GM21786 (cell line): ENCODE measurements around the gene POMT1.
"Not testable (repeated sequence)": the region's sequence is repeated elsewhere in the genome, so short reads cannot be mapped to it uniquely, and the experiment has no call there.

Experiments
- ATAC-seq: cut with Tn5 transposase; IDR thresholded peaks from one replicate; pipeline ENCODE4 v1.9.1; 2021; ENCODE audit not compliant: unreplicated experiment

POMT1 gene

DNA sequence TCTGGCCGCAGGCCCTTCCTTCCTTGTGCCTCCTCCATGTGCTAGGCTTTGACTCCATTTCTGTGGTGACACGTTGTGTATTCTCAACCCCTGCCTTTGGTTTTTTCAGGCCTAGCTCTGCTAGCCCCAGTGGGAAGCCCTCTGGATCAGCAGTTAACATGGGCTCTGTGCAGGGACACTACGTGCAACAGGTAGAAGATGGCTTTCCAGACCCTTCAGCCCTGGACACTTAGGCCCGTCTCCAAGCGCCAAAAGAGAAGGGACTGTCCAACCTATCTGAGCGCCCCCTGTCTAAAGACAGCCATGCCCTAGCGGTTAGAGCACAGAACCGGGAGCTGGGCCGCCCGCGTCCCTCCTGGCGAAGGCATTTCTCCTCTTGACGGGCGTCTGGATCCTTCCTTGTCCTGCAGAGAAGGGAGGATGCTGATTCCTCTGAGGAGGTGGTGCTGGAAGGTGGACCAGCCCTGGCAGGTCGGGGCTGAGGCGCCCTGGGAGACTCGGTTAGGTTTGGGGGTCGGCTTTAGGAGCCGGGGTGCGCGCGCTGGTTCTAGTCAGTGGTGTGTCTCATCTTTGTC is 8.3 kb upstream of the POMT1 start:
- ATAC-seq = no peak

DNA sequence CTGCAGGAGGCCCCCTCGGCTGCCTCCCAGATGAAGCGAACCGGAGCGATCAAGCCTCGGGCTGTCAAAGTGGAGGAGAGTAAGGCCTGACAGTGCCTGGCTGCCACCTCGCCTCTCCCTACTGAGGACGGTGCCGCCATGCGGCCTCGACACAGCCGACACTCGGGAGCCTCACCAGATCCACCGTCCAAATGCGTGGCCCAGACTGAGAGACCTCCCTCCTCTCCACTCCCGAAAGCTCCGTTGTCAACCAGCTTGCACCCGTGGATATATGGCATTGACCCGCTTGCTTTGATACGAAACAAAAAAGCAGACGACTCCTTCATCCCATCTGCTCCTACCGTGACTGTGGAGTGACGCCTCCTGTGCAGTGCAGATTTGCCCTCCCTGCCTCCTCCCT is 6.9 kb upstream of the POMT1 start:
- no peak for ATAC-seq

DNA sequence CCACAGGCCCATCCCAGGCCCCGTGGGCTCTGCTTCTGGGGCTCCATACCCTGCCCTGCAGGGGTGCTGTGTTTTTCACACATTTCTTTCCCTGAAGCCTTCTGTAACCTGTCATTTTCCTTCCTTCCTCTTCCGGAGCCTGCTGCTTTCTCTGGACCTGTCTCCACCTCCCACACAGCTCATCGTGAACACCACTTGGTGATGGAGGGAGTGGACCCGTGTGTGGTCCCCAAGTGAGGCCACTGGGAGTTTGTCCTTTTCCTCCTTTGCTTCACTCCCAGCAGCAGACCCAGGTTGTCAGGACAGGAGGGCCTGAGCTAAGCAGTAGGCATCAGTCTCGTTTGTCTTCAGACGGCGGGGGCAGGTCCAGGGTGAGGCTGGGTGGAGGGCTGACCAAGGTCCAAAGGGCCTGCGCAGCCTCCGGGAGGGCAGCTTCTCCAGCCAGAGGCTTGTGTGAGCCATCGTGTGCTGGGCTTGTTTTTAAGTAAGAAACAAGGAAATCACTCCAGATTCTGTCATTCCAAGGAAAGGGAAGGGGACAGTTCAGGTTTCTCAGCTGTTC is 5.8 kb upstream of the POMT1 start:
- no peak for ATAC-seq

DNA sequence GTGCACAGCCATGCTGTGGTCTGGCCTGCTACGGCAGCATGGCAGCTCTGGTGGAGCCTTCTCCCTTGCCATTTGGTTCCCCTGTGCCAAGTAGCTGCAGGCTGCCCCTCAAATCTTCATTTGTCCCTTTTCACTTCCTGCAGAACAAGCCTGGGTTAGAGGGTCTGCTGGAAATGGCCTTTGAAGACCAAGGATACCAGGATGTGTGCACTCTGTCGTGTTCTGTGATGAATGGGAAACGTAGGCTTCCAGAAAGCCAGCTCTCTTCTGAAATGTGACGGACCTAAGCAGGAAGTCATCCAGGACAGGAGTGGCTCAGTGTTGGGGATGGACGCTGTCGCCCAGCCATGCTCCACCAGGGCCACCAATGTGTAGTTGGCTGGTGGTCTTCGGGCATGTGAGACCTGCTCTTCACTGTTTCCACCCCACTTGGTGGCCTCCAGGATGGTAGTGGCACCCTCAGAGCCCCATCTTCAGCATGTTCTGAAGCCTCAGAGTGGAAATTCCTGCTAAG is 3.4 kb upstream of the POMT1 start:
- ATAC-seq = no peak

DNA sequence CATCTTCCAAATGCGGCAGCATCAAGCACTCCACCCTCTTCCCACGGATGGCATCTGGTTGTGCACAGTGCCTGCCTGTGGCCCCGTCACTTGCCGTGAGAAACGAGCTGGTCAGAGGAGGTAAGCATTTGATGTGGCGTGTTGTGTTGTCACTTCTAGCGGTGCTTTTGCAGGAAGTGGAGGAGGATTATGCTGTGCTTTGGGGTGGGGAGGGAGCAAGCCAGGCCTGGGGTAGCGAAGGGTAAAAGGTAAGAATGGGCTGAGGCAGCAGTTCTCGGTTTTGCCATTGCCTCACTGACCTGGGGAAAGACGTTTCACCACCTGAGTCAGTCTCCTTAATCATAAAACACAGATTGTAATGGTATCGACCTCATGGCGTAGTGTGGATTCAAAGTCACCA is 2.3 kb upstream of the POMT1 start:
- ATAC-seq = no peak

DNA sequence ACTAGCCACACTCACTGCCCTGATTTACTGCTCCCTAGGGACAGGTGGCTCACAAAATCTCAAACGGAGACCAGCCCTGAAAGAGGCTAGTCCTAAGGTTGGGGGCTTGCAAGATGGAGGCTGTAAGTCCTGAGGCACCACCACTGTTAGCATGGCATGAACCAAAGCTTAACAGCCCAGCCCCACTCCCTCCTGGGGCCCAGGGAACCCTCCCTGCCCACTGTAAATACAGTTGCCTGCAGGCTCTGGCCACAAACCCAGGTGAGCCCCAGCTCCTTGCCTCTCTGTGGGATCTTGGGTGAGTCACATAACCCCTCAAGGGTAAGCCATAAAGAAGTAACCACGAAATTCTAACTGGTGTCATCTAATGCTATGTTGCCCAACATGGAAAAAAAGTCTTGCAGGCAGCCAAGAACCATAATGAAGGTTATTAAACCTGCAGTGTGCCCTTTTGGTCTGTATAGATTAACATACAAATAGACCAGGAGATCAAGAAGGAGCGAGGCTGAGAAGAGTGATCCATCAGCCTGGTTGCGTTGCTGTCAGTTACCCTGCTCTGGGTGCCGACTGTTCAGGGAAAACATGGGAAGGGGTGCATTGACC is 1.7 kb upstream of the POMT1 start:
- no peak for ATAC-seq

DNA sequence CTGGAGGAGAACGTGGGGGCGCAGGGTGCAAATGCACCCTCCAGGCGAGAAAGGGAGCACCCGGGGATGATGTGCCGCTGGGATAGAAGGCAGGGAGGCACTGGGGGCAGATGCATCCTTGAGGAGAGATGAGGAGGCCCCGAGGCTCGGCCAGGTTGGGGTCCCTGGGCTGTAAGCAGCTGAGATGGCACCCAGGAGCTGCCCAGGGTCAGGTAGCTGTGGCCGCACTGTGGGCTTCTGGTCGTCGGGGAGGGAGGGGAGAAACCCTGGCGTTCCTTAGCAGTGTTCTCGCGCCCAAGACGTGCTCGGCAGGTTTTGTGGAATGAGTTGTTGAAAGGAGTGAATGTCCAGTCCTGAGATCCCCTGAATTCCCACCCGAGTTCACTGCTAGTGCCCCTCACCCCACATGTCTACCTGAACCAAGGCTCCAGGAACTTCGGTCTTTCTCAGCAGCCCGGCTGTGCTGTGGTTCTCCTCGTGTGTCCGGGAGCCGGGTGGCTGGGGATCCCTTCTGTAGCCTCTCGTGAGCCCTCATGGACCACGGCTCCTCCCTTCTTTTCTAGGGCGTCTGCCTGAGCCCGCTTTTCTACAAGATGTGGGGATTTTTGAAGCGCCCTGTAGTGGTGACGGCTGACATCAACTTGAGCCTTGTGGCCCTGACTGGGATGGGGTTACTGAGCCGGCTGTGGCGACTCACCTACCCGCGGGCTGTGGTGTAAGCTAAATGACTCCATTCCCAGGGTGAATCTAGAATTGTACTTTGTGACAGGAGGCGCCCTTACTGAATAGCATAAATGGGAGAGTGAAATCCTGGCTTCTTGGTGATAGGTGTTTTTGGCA is 1.1 kb downstream of the POMT1 start:
- no peak for ATAC-seq

DNA sequence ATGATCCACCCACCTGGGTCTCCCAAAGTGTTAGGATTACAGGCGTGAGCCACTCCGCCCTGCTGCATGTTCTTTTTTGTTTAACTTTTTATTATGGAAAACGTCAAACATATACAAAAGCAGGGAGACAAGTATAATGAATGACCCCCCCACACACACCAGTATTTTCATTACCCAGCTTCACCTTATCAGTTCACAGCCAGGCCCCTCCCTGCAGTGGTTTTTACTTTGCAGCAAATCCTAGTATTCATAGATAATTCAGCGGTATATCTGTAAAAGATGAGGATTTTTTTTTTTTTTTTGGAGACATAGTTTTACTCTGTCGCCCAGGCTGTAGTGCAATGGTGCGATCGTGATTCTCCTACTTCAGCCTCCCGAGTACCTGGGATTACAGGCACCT is 2.3 kb downstream of the POMT1 start:
- no peak for ATAC-seq

DNA sequence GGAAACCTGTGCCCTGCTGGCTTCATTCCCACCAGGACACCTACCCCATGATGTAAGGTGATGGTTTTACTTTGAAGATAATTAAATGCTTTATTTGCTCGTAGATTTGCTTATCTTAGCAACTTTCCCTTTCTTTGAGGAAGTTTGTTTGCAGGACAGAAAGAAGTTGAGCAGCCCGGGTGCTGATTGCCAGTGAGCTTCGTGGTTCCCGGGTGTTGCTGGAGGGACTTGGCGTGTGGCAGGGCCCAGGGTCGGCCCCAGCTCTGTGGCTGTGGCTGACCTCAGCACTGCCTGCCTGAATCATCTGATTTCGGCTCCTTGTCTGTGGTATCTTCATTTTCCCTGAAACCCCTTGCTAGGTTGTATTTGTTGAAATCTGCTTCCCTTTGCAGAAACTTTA is 8.7 kb downstream of the POMT1 start:
- ATAC-seq = no peak

DNA sequence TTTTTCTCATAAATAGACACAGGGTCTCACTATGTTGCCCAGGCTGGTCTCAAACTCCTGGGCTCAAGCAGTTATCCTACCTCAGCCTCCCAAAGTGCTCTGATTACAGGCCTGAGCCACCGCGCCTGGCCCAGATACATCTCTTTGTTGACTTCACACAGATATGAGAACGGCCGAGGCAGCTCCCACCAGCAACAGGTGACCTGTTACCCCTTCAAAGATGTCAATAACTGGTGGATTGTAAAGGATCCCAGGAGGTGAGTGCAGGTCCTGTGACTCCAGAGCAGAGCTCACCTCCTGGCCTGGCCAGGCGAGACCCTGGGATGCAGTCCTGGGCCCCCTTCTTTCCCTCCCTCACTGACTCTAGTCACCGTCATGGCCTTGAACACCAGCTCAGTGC is 9.2 kb downstream of the POMT1 start:
- no peak for ATAC-seq

DNA sequence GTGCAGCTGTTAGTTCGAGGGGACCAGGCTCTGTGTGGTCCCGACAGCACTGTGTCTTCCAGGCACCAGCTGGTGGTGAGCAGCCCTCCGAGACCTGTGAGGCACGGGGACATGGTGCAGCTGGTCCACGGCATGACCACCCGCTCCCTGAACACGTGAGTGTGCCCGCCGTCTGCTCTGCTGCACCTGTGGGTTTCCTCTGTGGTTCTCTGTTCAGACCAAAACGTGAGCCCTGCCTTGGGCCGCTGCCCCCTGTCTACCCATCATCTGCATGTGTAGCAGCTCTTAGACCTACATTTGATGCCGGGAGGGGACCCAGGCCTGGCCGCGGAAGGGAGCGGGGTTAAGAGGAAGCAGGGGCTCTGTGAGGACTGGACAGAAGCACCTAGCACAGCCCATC is 10.5 kb downstream of the POMT1 start:
- no peak for ATAC-seq

DNA sequence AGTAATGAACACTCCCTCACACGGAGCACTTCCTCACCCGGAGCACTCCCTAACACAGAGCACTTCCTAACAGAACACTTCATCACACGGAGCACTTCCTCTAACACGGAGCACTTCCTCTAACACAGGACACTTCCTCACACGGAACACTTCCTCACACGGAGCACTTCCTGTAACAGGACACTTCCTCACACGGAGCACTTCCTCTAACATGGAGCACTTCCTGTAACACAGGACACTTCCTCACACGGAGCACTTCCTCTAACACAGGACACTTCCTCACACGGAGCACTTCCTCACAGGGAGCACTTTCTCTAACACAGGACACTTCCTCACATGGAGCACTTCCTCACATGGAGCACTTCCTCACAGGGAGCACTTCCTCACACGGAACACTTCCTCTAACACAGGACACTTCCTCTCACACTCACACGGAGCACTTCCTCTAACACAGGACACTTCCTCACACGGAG is 12.9 kb downstream of the POMT1 start:
- not testable (repeated sequence) for ATAC-seq

DNA sequence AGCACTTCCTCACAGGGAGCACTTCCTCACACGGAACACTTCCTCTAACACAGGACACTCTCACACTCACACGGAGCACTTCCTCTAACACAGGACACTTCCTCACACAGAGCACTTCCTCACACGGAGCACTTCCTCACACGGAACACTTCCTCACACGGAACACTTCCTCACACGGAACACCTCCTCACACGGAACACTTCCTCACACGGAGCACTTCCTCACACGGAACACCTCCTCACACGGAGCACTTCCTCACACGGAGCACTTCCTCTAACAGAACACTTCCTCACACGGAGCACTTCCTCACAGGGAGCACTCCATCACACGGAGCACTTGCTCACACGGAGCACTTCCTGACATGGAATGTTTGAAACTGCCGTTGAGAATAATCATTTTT is 13.4 kb downstream of the POMT1 start:
- ATAC-seq = no peak

DNA sequence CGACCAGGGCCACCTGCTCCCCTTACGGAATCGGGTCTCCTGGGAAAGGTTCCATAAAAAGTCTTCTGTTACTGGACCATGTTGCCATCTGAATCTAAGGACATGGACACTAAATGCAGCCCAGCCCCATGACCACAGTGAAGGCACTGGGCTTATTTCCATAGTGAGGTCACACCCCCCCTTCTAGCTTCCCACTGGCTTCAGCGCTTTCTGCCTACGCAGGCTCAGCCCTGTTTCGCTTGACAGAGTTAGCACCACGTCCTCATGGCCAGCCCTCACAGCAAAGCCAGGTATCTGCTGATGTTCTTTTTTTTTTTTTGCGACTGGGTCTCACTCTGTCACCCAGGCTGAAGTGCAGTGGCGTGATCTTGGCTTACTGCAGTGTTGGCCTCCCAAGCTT is 14.2 kb downstream of the POMT1 start:
- no peak for ATAC-seq

DNA sequence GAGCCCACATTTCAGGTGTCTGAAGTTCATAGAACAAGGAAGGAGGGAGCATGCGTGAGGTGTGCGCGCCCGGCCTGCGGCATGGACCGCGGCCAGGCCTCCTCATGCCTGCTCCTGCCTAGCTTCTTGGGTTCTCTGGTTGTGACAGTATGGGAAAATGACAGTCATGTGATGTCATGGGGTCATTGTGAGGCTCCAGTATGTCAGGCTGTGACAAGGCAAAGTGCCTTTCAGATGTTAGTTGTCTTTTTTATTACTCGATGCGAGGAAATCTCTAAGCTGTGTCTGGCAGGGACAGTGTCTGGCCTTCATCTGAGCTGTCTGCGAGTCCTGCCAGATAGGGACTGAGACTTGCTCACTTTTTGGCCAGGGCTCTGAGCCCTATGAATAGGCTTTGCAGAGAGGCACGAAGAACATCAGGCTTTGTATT is 15.1 kb downstream of the POMT1 start:
- ATAC-seq = no peak

DNA sequence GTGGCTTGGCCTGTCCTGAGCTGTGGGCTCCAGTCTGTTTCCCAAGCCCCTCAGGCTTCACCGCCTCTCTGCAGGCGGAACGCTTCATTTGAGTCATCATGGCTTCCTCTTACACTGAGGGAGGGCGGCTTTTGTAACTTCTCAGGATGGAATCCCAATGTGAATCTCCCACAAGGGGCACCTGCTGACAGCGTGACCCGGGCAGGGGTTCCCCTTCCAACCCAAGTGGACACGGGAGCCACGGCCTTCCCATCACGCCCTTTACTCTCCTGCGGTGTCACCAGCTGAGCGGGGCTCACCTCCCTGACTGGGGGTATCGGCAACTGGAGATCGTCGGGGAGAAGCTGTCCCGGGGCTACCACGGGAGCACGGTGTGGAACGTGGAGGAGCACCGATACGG is 15.8 kb downstream of the POMT1 start:
- ATAC-seq = no peak

DNA sequence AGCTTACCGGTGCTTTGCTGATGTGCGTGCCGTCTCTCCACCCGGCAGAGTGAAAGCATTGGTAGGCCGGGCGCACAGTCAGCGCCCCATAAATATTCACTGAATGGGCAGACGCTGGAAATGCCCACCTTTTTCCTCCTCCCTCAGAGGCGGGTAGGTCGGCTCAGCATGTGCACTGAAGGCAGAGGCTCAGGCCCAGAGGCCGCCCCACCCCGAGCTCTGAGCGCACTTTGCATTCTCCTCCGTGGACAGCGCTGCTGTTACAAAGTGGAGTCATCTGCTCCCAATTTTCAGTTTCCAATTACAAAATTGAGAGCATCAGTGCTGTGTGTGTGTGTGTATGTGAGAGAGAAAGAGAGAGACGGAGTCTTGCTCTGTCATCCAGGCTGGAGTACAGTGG is 17.8 kb downstream of the POMT1 start:
- no peak for ATAC-seq

DNA sequence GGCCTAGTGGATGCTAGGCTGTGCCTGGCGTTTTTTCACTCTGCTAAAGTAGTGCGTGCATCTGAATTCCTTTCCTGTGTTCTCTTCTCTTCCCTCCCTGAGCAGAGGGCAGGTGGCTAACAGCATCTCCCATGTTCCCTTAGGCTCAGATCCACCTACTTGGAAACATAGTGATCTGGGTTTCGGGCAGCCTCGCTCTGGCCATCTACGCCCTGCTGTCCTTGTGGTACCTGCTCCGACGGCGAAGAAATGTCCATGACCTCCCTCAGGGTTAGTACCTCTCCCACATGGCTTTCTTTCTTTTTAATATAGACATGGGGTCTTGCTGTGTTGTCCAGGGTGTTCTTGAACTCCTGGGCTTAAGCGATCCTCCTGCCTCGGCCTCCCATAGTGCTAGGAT is 18.5 kb downstream of the POMT1 start:
- ATAC-seq = no peak

DNA sequence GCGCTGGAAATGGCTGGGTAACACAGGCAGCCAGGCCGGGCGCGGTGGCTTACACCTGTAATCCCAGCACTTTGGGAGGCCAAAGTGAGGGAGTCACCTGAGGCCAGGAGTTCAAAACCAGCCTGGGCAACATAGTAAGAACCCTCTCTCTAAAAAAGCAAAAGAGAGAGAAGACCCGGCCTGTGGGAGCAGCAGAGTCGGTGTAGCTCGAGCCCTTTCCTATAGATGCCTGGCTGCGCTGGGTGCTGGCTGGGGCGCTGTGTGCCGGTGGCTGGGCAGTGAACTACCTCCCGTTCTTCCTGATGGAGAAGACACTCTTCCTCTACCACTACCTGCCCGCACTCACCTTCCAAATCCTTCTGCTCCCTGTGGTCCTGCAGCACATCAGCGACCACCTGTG is 19.1 kb downstream of the POMT1 start:
- ATAC-seq = no peak

DNA sequence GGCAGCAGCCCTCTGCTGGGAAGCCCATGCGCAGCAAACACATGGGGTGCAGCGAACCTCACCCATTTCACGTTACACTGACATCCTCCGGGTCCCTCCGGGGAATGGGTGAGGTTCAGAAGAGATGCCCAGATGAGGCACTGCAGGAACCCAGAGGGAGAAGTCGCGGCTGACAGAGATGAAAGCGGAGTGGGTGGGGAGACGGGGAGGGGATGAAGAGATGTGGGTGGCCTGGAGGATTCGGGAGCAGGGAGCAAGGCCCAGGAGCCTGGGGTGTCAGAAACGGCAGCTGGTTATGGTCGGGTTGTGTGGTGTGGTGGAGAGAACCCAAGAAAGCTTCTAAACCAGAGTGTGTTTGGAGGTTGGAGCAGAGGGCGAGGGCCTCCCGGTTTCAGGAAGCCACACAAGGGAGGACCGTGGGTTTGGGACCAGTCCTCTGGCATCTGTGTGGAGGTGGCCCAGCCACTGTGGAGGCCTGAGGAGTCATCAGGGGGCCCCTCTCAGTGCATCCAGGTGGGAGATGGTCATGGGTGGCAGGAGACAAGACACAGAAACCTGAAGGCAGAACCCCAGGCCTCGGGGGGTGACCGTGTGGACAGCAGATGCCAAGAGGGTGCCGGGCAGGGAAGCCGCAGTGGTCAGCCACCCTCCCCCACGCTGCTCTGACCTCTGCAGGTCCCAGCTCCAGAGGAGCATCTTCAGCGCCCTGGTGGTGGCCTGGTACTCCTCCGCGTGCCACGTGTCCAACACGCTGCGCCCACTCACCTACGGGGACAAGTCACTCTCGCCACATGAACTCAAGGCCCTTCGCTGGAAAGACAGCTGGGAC is 19.8 kb downstream of the POMT1 start:
- ATAC-seq = no peak

DNA sequence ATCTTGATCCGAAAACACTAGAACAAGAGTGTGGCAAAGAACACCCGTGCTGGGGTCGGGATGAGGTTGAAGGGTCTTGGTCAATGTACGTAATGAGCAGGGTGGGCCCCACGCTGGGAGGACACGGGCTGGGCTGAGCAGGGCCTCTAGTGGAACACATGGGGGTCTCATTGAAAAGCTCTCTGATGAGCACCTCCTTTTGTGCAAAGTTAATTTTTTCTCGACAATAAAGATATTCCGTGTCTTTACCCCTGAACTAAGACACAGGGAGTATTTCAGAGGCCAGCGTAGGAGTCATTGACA is 20.3 kb downstream of the POMT1 start:
- ATAC-seq = no peak
